Aorta (tissue), 5 donors: ENCODE data around the gene LCN10. TPM values are rescaled to one million over a fixed set of nuclear protein-coding genes. Genes with fewer than 3 reads are reported as not detected.

Experiments
- ATAC-seq: fragments of 200-7000 bp; cut with Tn5 transposase; one replicate; pipeline ENCODE4 v1.9.1; 2022; ENCODE audit warnings: moderate library complexity; ENCODE audit not compliant: low FRiP score
- DNase-seq, 2 donors: peaks; one replicate each; pipeline ENCODE4 v3.0.0-alpha.2; 2020
- H3K27ac ChIP-seq, 2 donors: one replicate each; pipeline ENCODE4 v1.5.1; 2013; ENCODE audit warnings: low read length in 2 of 2, mild to moderate bottlenecking in 2 of 2, moderate library complexity in 2 of 2, control low read depth in 1 of 2, inconsistent platforms in 1 of 2, low read depth in 1 of 2
- H3K27me3 ChIP-seq, 2 donors: one replicate each; pipeline ENCODE4 v1.6.1; 2013; ENCODE audit warnings: control low read depth in 1 of 2, low read length in 1 of 2, mild to moderate bottlenecking in 1 of 2, moderate library complexity in 1 of 2; ENCODE audit not compliant: insufficient read depth in 2 of 2, control insufficient read depth in 1 of 2
- H3K36me3 ChIP-seq, 2 donors: one replicate each; pipeline ENCODE4 v1.6.1; 2013; ENCODE audit warnings: control low read depth in 1 of 2, low read length in 1 of 2, mild to moderate bottlenecking in 1 of 2; ENCODE audit not compliant: insufficient read depth in 2 of 2, control insufficient read depth in 1 of 2
- H3K4me1 ChIP-seq, 2 donors: one replicate each; pipeline ENCODE4 v1.6.1; 2013; ENCODE audit warnings: low read length in 2 of 2, control low read depth in 1 of 2, mild to moderate bottlenecking in 1 of 2, moderate library complexity in 1 of 2; ENCODE audit not compliant: insufficient read depth in 2 of 2, control insufficient read depth in 1 of 2
- H3K4me3 ChIP-seq, 2 donors: one replicate each; pipeline ENCODE4 v1.5.1; 2013; ENCODE audit warnings: low read length in 2 of 2, control low read depth in 1 of 2, mild to moderate bottlenecking in 1 of 2
- H3K9me3 ChIP-seq: one replicate; pipeline ENCODE4 v1.6.1; 2013; ENCODE audit warnings: mild to moderate bottlenecking, low read length; ENCODE audit not compliant: control insufficient read depth
- WGBS, 2 donors: extraction: QIAGEN DNeasy Blood & Tissue Kit; methylation state at CpG; one replicate each; pipeline ENCODE4 v1.1.7; 2013; 5-methylcytosine and 5-hydroxymethylcytosine counted together
- intact Hi-C, 2 donors: fragments of 100-400 bp; cut with DNase I; formaldehyde crosslinking; loops; one replicate each; pipeline versions ENCODE4 v1.14.2 to v1.15.0; 2022
- microRNA-seq, 2 donors: library from miRNA; unstranded; fragments of <30 nt; microRNA quantifications; one replicate each; pipeline ENCODE4 v1.2.0, GENCODE V29; 2020
- polyA plus RNA-seq, 2 donors: library from polyadenylated mRNA; stranded (reverse); fragments of 200-250 nt; gene quantifications; one replicate each; pipeline ENCODE4 v1.2.3, GENCODE V29; 2013
- total RNA-seq, 2 donors: library from RNA; stranded (reverse); fragmentation: NEBNext Ultra II Directional; extraction: Animal tissue kit (Norgen Biotek cat#: 25700); gene quantifications; one replicate each; pipeline ENCODE4 v1.2.1, GENCODE V29; 2021
- donor health status: healthy with polysubstance abuse.
- donor health status: Bipolar disorder and iron deficiency.
- donor health status: DM: no; HTN: no; CAD: no.
- donor health status: DM: no; HTN: no; CAD: no.
- donor health status: DM: yes; HTN: yes; CAD: no.

Gene LCN10
- total and polyA plus RNA-seq, 4 donors: 0.25 to 13.4 (median 6.7) TPM

DNA sequence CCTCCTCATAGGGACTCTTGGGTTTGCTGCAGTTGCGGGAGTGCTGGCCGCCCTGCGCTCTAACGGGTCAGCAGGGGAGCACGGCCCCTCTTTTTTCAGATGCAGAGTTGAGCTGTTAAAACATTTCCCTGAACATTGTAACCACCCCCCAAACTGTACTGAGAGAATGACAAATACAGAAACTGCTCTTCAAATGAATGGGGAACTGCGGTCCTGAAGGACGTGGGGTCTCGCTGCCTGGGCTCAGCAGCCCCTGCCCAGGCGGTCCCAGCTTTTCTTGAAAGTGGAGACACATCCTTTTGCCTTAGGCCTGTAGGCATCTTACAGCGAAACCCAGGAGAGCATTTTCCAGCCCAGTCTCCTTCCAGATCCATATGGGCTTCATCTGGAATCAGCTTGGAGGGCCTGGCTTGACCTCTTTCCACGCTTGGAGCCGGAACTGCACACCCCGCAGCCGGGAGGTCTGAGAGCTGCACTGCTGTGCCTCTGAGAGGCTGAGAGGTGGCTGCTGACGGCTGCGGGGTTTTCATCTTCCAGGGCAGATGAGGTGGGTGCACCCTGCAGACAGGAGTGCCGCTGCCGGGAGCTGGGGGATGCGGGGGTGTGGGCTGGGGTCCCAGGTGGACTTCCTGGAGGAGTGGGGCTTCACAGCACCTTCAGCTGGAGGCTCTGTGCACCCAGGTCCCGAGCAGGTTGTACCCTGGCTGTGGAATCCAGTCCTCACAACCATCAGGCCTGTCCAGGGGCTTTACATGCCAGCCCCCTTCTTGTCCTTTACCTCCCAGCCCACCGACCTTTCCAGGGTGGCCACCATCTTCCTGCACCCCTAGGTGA, 54.2 kb downstream of the LCN10 start:
- no peaks in the 10 kb centered on the region for H3K9me3 ChIP-seq
- H3K27ac ChIP-seq: no peak overlapping the region
- H3K36me3 ChIP-seq: no peaks in the 10 kb centered on the region
- no peaks in the 10 kb centered on the region for H3K27me3 ChIP-seq
- intact Hi-C loops: no loop called here
- no peak for DNase-seq
- ATAC-seq: no peak
- 65 to 68% methylated on average over 21 of the region's 21 CpGs for WGBS, 2 donors
- H3K4me1 ChIP-seq: no peaks in the 10 kb centered on the region
- no peak overlapping the region for H3K4me3 ChIP-seq

Small RNAs within 50 kb of the gene (microRNA-seq; reads per million reads assigned to microRNA genes)
- 0 to 3.0 reads per million in 2 donors for gene MIR6722

Other genes with a start within 250 kb of the LCN10 start
- gene NOTCH1, start 196.9 kb downstream of the LCN10 start, total RNA-seq: 10 to 100 TPM; 47.4 to 81.6 TPM
- gene NOTCH1, start 196.9 kb downstream of the LCN10 start, polyA plus RNA-seq: 1 to 10 TPM; 3.1 to 8.5 TPM
- gene EGFL7, start 80.0 kb downstream of the LCN10 start, total RNA-seq: 100 to 1,000 TPM in 1 of 2 donors, 10 to 100 TPM in 1; 78.6 to 308 TPM
- gene EGFL7, start 80.0 kb downstream of the LCN10 start, polyA plus RNA-seq: 10 to 100 TPM; 13.1 to 32.0 TPM
- 10 to 100 TPM; 26.9 to 31.5 TPM for gene AGPAT2, start 55.5 kb downstream of the LCN10 start, total RNA-seq
- 10 to 100 TPM; 49.5 to 64.9 TPM for gene AGPAT2, start 55.5 kb downstream of the LCN10 start, polyA plus RNA-seq
- 10 to 100 TPM in 1 of 2 donors, 1 to 10 TPM in 1; 7.3 to 13.6 TPM for gene DIPK1B, start 30.4 kb downstream of the LCN10 start, total RNA-seq
- 1 to 10 TPM; 1.1 to 4.8 TPM for gene DIPK1B, start 30.4 kb downstream of the LCN10 start, polyA plus RNA-seq
- 10 to 100 TPM; 17.4 to 24.2 TPM for gene LCN6, start 5.6 kb upstream of the LCN10 start, total RNA-seq
- gene LCN6, start 5.6 kb upstream of the LCN10 start, polyA plus RNA-seq: 1 to 10 TPM in 1 of 2 donors, not detected in 1; 2.5 TPM
- not detected for gene LCN8, start 15.3 kb upstream of the LCN10 start, total RNA-seq
- gene LCN8, start 15.3 kb upstream of the LCN10 start, polyA plus RNA-seq: under 1 TPM in 1 of 2 donors, not detected in 1; 0.10 TPM
- not detected for gene LCN15, start 21.6 kb upstream of the LCN10 start, total RNA-seq
- under 1 TPM in 1 of 2 donors, not detected in 1; 0.88 TPM for gene LCN15, start 21.6 kb upstream of the LCN10 start, polyA plus RNA-seq
- gene TMEM141, start 48.4 kb upstream of the LCN10 start, total RNA-seq: 10 to 100 TPM; 26.6 to 27.0 TPM
- 10 to 100 TPM; 57.0 to 95.8 TPM for gene TMEM141, start 48.4 kb upstream of the LCN10 start, polyA plus RNA-seq
- gene CCDC183, start 53.4 kb upstream of the LCN10 start, total RNA-seq: under 1 TPM; 0.45 to 0.58 TPM
- under 1 TPM; 0.46 to 0.50 TPM for gene CCDC183, start 53.4 kb upstream of the LCN10 start, polyA plus RNA-seq
- 10 to 100 TPM; 47.2 to 52.0 TPM for gene RABL6, start 65.0 kb upstream of the LCN10 start, total RNA-seq
- 10 to 100 TPM; 31.3 to 76.1 TPM for gene RABL6, start 65.0 kb upstream of the LCN10 start, polyA plus RNA-seq
- gene AJM1, start 99.5 kb upstream of the LCN10 start, total RNA-seq: 1 to 10 TPM; 6.1 to 6.2 TPM
- gene AJM1, start 99.5 kb upstream of the LCN10 start, polyA plus RNA-seq: 10 to 100 TPM in 1 of 2 donors, under 1 TPM in 1; 0.63 to 26.9 TPM
- 10 to 100 TPM; 65.6 to 84.1 TPM for gene PHPT1, start 106.5 kb upstream of the LCN10 start, total RNA-seq
- gene PHPT1, start 106.5 kb upstream of the LCN10 start, polyA plus RNA-seq: 100 to 1,000 TPM; 129 to 165 TPM
- gene MAMDC4, start 109.4 kb upstream of the LCN10 start, total RNA-seq: 1 to 10 TPM; 2.4 to 5.0 TPM
- gene MAMDC4, start 109.4 kb upstream of the LCN10 start, polyA plus RNA-seq: 10 to 100 TPM in 1 of 2 donors, 1 to 10 TPM in 1; 2.6 to 19.0 TPM
- gene EDF1, start 123.4 kb upstream of the LCN10 start, total RNA-seq: 100 to 1,000 TPM; 193 to 223 TPM
- 100 to 1,000 TPM; 421 to 505 TPM for gene EDF1, start 123.4 kb upstream of the LCN10 start, polyA plus RNA-seq
- 10 to 100 TPM in 1 of 2 donors, 1 to 10 TPM in 1; 9.1 to 22.1 TPM for gene TRAF2, start 143.6 kb upstream of the LCN10 start, total RNA-seq
- 10 to 100 TPM in 1 of 2 donors, 1 to 10 TPM in 1; 4.8 to 14.0 TPM for gene TRAF2, start 143.6 kb upstream of the LCN10 start, polyA plus RNA-seq
- 100 to 1,000 TPM in 1 of 2 donors, 10 to 100 TPM in 1; 92.5 to 107 TPM for gene FBXW5, start 201.8 kb upstream of the LCN10 start, total RNA-seq
- gene FBXW5, start 201.8 kb upstream of the LCN10 start, polyA plus RNA-seq: 100 to 1,000 TPM; 111 to 191 TPM
- 1 to 10 TPM in 1 of 2 donors, under 1 TPM in 1; 0.90 to 1.1 TPM for gene C8G, start 202.3 kb upstream of the LCN10 start, total RNA-seq
- 1 to 10 TPM; 1.8 to 3.1 TPM for gene C8G, start 202.3 kb upstream of the LCN10 start, polyA plus RNA-seq
- gene LCN12, start 209.3 kb upstream of the LCN10 start, total RNA-seq: 1 to 10 TPM in 1 of 2 donors, under 1 TPM in 1; 0.71 to 1.6 TPM
- gene LCN12, start 209.3 kb upstream of the LCN10 start, polyA plus RNA-seq: 1 to 10 TPM in 1 of 2 donors, not detected in 1; 3.3 TPM
- 100 to 1,000 TPM; 128 to 145 TPM for gene PTGDS, start 234.6 kb upstream of the LCN10 start, total RNA-seq
- gene PTGDS, start 234.6 kb upstream of the LCN10 start, polyA plus RNA-seq: 10 to 100 TPM; 12.2 to 13.9 TPM
- 1 to 10 TPM in 1 of 2 donors, under 1 TPM in 1; 0.36 to 1.1 TPM for gene LCNL1, start 240.1 kb upstream of the LCN10 start, total RNA-seq
- under 1 TPM in 1 of 2 donors, not detected in 1; 0.15 TPM for gene LCNL1, start 240.1 kb upstream of the LCN10 start, polyA plus RNA-seq
- 10 to 100 TPM; 27.8 to 42.0 TPM for gene PAXX, start 249.5 kb upstream of the LCN10 start, total RNA-seq
- 100 to 1,000 TPM in 1 of 2 donors, 10 to 100 TPM in 1; 39.9 to 192 TPM for gene PAXX, start 249.5 kb upstream of the LCN10 start, polyA plus RNA-seq